GM19025 (cell line): Measurements from ENCODE around the gene NR2F1-AS1.

ENCODE experiments used
- ATAC-seq: cut with Tn5 transposase; IDR thresholded peaks from one replicate; pipeline ENCODE4 v1.9.1; 2021; ENCODE audit warnings: mild to moderate bottlenecking, low read depth, moderate library complexity; ENCODE audit not compliant: unreplicated experiment

NR2F1-AS1 gene

GRCh38 chr5:93578813-93579691 lies 2.0 kb downstream of the NR2F1-AS1 start:
- ATAC-seq: no peak

GRCh38 chr5:93577854-93578812 lies 2.9 kb downstream of the NR2F1-AS1 start:
- no peak for ATAC-seq

- ATAC-seq: no peak
Observed at GRCh38 chr5:93576994-93577853, 3.8 kb downstream of the NR2F1-AS1 start.

DNA sequence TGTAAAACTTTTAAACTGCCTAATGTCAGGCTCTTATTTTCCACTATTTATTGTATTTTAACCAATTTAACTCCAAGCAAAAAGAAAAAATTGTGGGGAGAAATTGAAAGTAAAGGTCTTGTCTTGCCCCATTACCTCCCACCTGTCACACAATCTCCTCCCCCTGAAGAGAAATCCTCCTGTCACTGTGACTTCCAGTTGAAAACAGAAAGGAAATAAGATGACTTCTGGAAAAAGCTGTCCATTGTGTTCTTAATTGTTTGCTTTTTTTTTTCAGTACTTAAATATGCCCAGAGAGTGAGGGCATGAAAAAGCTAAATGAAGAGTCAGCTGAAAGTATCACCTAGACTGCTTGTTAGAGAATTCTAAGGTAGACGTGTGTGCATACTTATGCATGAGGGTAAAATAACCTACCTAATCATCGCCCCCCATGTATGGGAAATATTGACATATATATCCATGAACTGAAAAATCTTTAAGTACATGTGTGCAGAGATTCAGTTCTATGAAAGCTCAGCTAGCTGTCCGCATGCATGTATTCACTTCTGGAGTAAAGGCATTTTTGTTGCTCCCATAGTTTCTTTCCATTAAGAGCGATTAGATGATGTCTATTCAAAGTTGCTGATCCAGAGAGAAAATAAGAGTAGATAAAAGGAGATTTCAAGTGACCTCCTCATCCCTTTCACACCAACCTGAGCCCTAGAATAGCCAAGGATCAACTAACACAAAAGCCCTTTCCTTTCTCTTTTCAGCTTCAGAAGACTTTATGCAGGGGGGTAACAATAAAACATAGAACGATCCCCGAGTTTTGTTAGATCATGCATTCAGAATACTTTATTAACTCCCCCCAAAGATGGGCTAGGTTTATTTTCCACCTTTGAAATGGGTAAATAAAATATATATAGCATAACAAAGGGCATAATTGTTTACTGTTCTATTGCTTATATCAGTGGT lies 5.3 kb downstream of the NR2F1-AS1 start:
- ATAC-seq: no peak

GRCh38 chr5:93574491-93575305 lies 6.3 kb downstream of the NR2F1-AS1 start:
- ATAC-seq: no peak

DNA sequence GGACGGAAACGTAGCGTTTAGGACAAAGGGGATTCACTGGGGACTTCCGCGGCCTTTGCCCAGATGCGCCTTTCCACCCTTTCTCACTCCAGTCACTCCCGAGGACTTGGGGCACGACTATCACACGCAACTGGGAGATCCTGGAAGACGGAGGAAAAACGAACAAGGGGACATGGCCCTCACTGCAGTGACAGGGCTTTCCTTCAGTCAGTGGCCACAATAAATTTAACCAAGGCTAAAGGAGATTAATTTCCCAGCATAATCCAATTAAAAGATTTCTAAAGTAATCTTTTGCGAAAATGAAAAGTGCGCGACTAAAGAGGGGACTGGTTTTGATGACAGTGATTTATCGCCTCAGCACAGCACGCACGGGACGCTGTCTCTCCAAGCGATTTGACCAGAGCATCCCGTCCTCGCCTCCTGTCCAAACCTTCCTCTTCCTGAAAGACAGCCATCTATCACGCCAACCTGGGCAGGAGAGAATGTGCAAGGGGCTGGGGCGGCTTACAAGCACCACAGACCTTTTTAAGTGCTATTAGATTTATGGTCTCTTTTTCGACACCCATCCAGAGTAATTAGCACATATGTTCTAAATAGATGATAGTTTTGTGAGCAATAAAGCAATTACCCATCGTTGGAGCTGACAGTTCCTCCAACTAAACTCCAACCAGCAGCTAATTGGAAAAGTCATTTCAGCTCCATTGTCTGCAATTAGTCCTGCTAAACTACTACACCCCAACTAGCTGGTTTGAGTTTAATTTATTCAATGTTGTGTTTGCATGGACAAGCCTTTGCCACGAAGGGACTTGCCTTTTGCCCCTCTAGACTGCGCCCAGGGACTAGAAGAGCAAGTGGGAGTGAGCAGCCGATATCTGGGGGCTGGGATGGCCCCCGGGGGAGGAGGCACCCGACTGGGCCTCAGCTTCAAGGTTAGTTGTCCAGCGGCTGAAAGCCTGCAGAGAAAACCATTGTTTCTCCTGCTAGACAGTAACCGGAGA lies 7.4 kb downstream of the NR2F1-AS1 start:
- ATAC-seq: no peak

- no peak for ATAC-seq
Observed at GRCh38 chr5:93572608-93573353, 8.2 kb downstream of the NR2F1-AS1 start.

DNA sequence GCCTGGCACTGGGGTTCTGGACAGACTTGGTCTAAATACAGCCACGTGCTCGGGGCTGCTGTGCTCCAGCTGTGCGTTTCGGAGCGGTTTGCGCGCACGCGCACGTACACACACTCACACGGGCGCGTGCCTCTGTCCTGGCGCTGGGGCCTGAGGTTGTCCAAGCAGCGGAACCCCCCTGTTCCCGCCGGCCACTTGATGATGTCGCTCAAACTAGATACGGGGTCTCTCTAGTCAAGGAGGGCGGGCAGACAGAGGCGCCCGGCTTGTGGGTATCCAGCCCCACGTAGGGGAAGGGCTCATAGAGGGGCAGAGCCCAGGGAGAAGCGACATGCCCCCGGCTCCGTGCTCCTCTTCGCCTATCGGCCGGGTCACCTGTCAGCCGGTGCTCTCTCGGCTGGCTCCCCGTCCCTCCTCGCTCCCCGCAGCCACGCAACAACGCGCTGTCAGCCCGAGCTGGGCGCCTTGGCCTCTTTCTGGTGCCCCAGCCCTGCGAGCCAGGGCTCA lies 8.9 kb downstream of the NR2F1-AS1 start:
- no peak for ATAC-seq

DNA sequence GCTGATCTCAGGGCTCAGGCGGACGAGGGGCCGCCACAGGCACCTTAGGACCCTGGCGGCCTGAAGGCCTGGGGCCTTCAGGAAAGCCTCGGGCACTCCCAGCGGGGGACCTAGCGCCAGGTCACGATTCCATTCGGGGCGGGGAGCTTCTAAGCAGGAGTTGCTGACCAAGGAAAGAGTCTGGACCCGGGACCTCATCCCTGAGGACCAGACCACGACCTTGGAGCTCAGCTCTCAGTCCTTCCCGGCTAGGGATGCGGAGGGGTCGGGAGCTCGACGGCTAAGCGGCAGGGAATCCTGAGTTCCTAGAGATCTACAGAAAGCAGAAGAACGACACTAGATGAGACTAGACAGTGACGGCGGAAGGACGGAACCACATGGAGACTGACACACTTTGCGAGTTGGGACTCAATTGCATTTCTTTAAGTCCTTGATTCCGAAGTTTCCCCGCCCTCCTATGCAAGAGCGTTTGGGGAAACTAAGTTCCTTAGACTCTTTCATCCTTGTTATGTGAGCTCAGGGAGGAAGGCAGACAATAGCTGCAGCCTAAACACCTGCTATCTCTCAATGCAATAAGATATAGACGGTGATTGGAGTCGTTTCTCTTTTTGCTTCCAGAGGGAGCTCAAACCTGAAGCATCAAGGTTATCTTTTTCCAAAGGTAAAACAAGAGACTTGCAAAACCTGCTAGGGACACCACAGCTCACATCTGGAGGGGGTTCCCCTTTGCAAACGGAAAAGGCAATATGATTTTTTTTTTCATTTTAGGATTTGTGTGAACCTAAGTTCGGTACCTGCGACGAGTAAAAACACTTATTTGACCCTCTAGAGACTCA lies 9.7 kb downstream of the NR2F1-AS1 start:
- no peak for ATAC-seq

DNA sequence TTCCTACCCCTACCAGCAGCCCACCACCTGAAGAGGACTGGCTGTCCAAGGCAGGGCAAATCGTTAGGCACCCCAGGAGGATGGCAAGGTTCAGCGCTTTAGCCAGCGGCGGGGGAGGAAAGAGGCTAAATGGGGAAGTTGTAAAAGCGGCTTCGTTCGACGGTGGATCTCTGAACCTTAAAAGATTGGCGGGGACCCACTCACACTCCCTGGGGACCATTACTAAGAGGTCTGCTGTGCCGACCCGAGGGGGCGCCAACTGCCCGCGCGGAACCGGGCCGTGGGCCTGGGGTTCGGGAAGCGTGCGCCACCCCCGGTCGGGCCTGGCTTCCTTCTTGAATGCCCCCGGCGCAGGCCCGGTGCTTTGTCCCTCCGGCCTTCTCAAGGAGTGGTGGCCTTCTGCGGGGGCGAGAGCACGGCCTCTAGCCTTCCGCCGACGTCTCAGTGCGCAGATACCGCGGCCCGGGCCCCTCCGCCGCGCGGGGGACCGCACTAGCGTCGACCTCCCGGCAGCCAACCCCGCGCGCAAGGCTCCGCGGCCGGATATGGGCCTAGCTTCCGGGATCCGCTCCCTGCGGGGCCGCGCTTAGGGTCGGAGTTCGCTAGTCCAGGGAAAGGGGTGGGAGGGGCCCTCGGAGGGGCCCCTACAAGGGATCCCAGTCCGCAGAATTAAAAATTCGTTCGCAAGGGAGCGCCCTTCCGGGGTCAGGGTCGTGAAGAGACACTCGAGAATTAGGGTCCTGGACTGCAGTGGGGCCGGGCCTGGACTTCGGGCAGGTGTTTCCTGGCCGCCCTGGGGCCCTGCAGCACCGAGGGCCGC lies 10.5 kb downstream of the NR2F1-AS1 start:
- peak; percentile 59 for ATAC-seq

GRCh38 chr5:93569300-93570160 lies 11.5 kb downstream of the NR2F1-AS1 start:
- ATAC-seq: no peak

- ATAC-seq: no peak
Observed at GRCh38 chr5:93567424-93567823, 13.6 kb downstream of the NR2F1-AS1 start.

DNA sequence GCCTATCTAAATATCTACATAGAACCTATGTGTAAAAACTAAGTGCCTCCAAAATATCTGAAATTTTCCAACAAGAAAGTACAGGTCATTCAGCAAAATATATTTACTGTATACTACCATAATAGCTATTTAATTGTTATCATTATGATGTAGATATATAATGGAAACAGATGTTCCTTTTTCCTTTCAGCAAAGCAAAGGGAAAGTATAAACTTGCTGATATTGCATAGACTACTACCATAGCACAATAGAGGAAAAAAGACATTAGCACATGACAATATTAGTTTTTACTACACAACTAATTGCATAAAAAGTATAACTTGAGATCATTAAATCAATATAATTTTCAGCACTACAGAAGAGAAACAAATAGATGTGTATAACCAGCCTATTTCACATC lies 14.9 kb downstream of the NR2F1-AS1 start:
- no peak for ATAC-seq
